Measurements from ENCODE around the gene CITED2. TPM values are rescaled to one million over a fixed set of nuclear protein-coding genes. Genes with fewer than 3 reads are reported as not detected.

CITED2 gene
- total and polyA plus RNA-seq, 2 of the 8 experiments (the other 6 are each of a cell fraction or from before 2014, with no cell fraction given), result 89.1 to 115 TPM

DNA sequence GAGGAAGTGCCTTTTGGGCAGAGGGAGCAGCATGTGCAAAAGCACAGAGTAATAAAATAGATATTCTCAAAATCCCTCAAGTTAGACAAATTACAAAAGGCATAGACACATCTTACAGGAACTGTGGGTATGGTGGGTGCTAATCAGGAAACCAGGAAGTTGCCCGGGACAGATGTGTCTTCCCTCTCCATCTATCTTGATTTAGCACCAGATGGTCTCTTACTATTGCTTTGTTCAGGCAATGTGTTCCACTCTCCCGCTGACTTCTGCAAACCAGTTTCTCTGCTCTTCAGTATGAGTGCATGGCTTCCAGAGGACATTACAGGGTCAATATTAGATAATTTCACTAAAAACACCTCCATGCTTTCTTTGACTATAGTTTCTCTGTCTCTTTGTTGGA, 13.2 kb downstream of the CITED2 start:
- no peak overlapping the region for H4K91ac ChIP-seq (replicated peaks; ENCODE audit: insufficient read length, low read length)
- no peak overlapping the region for H2AK5ac ChIP-seq (ENCODE audit: low read depth, low read length)
- no peaks in the 10 kb centered on the region for H3K79me2 ChIP-seq (ENCODE audit: control insufficient read depth in 1 of 2, insufficient read depth in 2 of 2, low read length in 2 of 2)
- no peak overlapping the region for H3K4ac ChIP-seq (replicated peaks; ENCODE audit: insufficient read length, low read depth, low read length)
- CTCF ChIA-PET (ENCODE audit: partially characterized antibody), result interaction anchor here (1.2 to 4.1 kb wide), 7 partner anchors 111 to 546 kb away, joined by 3 to 33 read pairs (median 5); no protein-coding TSS in a partner anchor
- no peak overlapping the region for H4K5ac ChIP-seq (ENCODE audit: insufficient read length, low read depth, low read length)
- H4K20me1 ChIP-seq (replicated peaks in 1 of 2; ENCODE audit: control insufficient read depth in 1 of 2, insufficient read depth in 2 of 2, low read length in 2 of 2), result no peaks in the 10 kb centered on the region
- H2BK12ac ChIP-seq (ENCODE audit: low read depth, low read length), result no peak overlapping the region
- no peak for FAIRE-seq
- H3K4me3 ChIP-seq (ENCODE audit: extremely low read depth in 1 of 4, insufficient read depth in 2 of 4, low read depth in 3 of 4, low read length in 4 of 4), result no peak overlapping the region
- H4K8ac ChIP-seq (ENCODE audit: extremely low read depth, insufficient read depth, low read length), result no peak overlapping the region
- no peak overlapping the region for H2BK15ac ChIP-seq (ENCODE audit: low read length)
- no peak overlapping the region for H2BK5ac ChIP-seq (ENCODE audit: low read depth, low read length)
- WGBS, 2 experiments (ENCODE audit: extremely low coverage in 1 of 2, insufficient coverage in 1 of 2, insufficient read length in 1 of 2, insufficient replicate concordance in 2 of 2, low coverage in 1 of 2, low lambda C conversion rate in 2 of 2, missing lambda C conversion rate in 1 of 2), result 92% methylated on average over 2 of the region's 2 CpGs; no CpG with 5 or more reads in 1 of the 2 experiments
- no peak for TF ChIP-seq SUZ12 (IDR thresholded peaks at IDR 0.05; ENCODE audit: low read length)
- H3K79me1 ChIP-seq (ENCODE audit: low read depth, low read length), result no peaks in the 10 kb centered on the region
- POLR2A ChIA-PET (ENCODE audit: partially characterized antibody), result interaction anchor here (0.9 kb wide), 1 partner anchor 14 kb away, joined by 6 read pairs; the partner anchor contains the start of gene CITED2
- no peak overlapping the region for H3K14ac ChIP-seq (ENCODE audit: insufficient read length)
- H3K18ac ChIP-seq (ENCODE audit: extremely low read depth, low read length), result no peak overlapping the region
- no peak overlapping the region for H3K4me2 ChIP-seq (ENCODE audit: insufficient read depth in 1 of 2, low read depth in 2 of 2, low read length in 2 of 2)
- no peak overlapping the region for H2AFZ ChIP-seq (ENCODE audit: low read length)
- no peak overlapping the region for H3K23ac ChIP-seq (ENCODE audit: insufficient read length)
- no peak overlapping the region for H2BK120ac ChIP-seq (replicated peaks; ENCODE audit: low read depth, low read length)
- no peak overlapping the region for H3K56ac ChIP-seq (replicated peaks; ENCODE audit: insufficient read length, low read depth, low read length)
- H3K36me3 ChIP-seq (ENCODE audit: control insufficient read depth in 2 of 4, insufficient read depth in 4 of 4, low read length in 3 of 4), result no peaks in the 10 kb centered on the region
- no peak for DNase-seq (ENCODE audit: low read depth in 1 of 2, low spot score in 2 of 2)
- no peaks in the 10 kb centered on the region for H3K27me3 ChIP-seq (replicated peaks in 1 of 4; ENCODE audit: control insufficient read depth in 3 of 4, extremely low read depth in 1 of 4, insufficient read depth in 3 of 4, low read length in 3 of 4)
- no peaks in the 10 kb centered on the region for H3K9me3 ChIP-seq (ENCODE audit: insufficient read depth in 2 of 2, low read depth in 1 of 2, low read length in 1 of 2)
- H2BK20ac ChIP-seq (ENCODE audit: low read length), result no peak overlapping the region
- H3K9ac ChIP-seq (replicated peaks in 1 of 4; ENCODE audit: extremely low read depth in 1 of 4, low read depth in 3 of 4, low read length in 3 of 4), result no peak overlapping the region
- H3K27ac ChIP-seq (ENCODE audit: low read depth, low read length), result no peak overlapping the region
- no peaks in the 10 kb centered on the region for H3K23me2 ChIP-seq (ENCODE audit: low read depth, low read length)
- H3K4me1 ChIP-seq (replicated peaks in 1 of 4; ENCODE audit: control insufficient read depth in 3 of 4, insufficient read depth in 4 of 4, low read length in 3 of 4), result peaks cover 0 to 3% (median 1%) of the 10 kb centered on the region in 4 experiments; a peak in 1 of 7 replicates
